ENCODE results near the gene PAPOLB.

GRCh38 chr7:4886671-4887070, 24.8 kb upstream of the PAPOLB start:
- TF ChIP-seq CTCF (IDR thresholded peaks at IDR 0.05) = no peak
- TF ChIP-seq POLR2A (IDR thresholded peaks at IDR 0.05; ENCODE audit: low read length) = no peak
- no peak for TF ChIP-seq USF2 (IDR thresholded peaks at IDR 0.05)
- TF ChIP-seq HOXB5 (CRISPR knock-in tag; IDR thresholded peaks at IDR 0.05) = no peak
- no peak for TF ChIP-seq NFE2L2 (conservative IDR thresholded peaks at IDR 0.05; ENCODE audit: low read length)
- no peak for TF ChIP-seq RFX5 (IDR thresholded peaks at IDR 0.05)
- TF ChIP-seq MAX (IDR thresholded peaks at IDR 0.05) = no peak
- no peak for TF ChIP-seq ELK1 (IDR thresholded peaks at IDR 0.05; ENCODE audit: low read depth, low read length)

Data from A549 (cell line).